SH-SY5Y (cell line): ENCODE measurements around the gene ELMOD1.

ENCODE experiments used
- GATA2 ChIP-seq: IDR thresholded peaks from 2 replicates; pipeline ENCODE4 v1.6.1; 2011; ENCODE audit warnings: mild to moderate bottlenecking, low read depth, low read length
- GATA3 ChIP-seq: IDR thresholded peaks from 2 replicates; pipeline ENCODE4 v1.6.1; 2011; ENCODE audit warnings: low read depth, mild to moderate bottlenecking, low read length, moderate library complexity

ELMOD1 gene

GRCh38 chr11:107606141-107606540 lies 15.2 kb downstream of the ELMOD1 start:
- TF ChIP-seq GATA2 (no peak), GATA3 (no peak)

GRCh38 chr11:107608809-107609208 lies 17.9 kb downstream of the ELMOD1 start:
- no peak for TF ChIP-seq GATA3
- no peak for TF ChIP-seq GATA2

- TF ChIP-seq GATA2 (no peak), GATA3 (no peak)
Observed at GRCh38 chr11:107609400-107610218, 18.7 kb downstream of the ELMOD1 start.

- TF ChIP-seq GATA2, result no peak
Observed at GRCh38 chr11:107612445-107612844, 21.5 kb downstream of the ELMOD1 start.

- no peak for TF ChIP-seq GATA2
- TF ChIP-seq GATA3, result no peak
Observed at GRCh38 chr11:107619926-107620325, 29.0 kb downstream of the ELMOD1 start.

- no peak for TF ChIP-seq GATA2
- no peak for TF ChIP-seq GATA3
Observed at GRCh38 chr11:107621081-107621480, 30.1 kb downstream of the ELMOD1 start.

- TF ChIP-seq GATA2, result no peak
Observed at GRCh38 chr11:107623183-107623582, 32.2 kb downstream of the ELMOD1 start.

- TF ChIP-seq GATA2 (no peak), GATA3 (no peak)
Observed at GRCh38 chr11:107624983-107625684, 34.2 kb downstream of the ELMOD1 start.

GRCh38 chr11:107625685-107625989 lies 34.7 kb downstream of the ELMOD1 start:
- no peak for TF ChIP-seq GATA2
- no peak for TF ChIP-seq GATA3

GRCh38 chr11:107631043-107631442 lies 40.1 kb downstream of the ELMOD1 start:
- TF ChIP-seq GATA3 (no peak), GATA2 (no peak)

- TF ChIP-seq GATA2 (no peak), GATA3 (no peak)
Observed at GRCh38 chr11:107631931-107632330, 41.0 kb downstream of the ELMOD1 start.

- no peak for TF ChIP-seq GATA2
- no peak for TF ChIP-seq GATA3
Observed at GRCh38 chr11:107646783-107647182, 55.8 kb downstream of the ELMOD1 start.

GRCh38 chr11:107648242-107648641 lies 57.3 kb downstream of the ELMOD1 start:
- TF ChIP-seq GATA3 (no peak), GATA2 (no peak)

GRCh38 chr11:107651672-107652071 lies 60.7 kb downstream of the ELMOD1 start:
- TF ChIP-seq GATA2 (no peak), GATA3 (no peak)

GRCh38 chr11:107653076-107653475 lies 62.1 kb downstream of the ELMOD1 start:
- TF ChIP-seq GATA2 (no peak), GATA3 (no peak)
